GF-D8 (cell line): ENCODE measurements around the gene CFAP100.

Experiments used
- DNase-seq: peaks from one replicate; lab custom pipeline; 2025; lab: John Stamatoyannopoulos, UW

CFAP100 gene

GRCh38 chr3:126375835-126376331 is 18.8 kb upstream of the CFAP100 start:
- no peak for DNase-seq

GRCh38 chr3:126376444-126376843 is 18.3 kb upstream of the CFAP100 start:
- no peak for DNase-seq

GRCh38 chr3:126377211-126377610 is 17.5 kb upstream of the CFAP100 start:
- no peak for DNase-seq

- no peak for DNase-seq
Observed at GRCh38 chr3:126378341-126378751, 16.4 kb upstream of the CFAP100 start.

- no peak for DNase-seq
Observed at GRCh38 chr3:126380011-126380768, 14.5 kb upstream of the CFAP100 start.

- DNase-seq = no peak
Observed at GRCh38 chr3:126381966-126382365, 12.7 kb upstream of the CFAP100 start.

GRCh38 chr3:126389112-126389793 is 5.5 kb upstream of the CFAP100 start:
- peak; percentile 9 for DNase-seq

- no peak for DNase-seq
Observed at GRCh38 chr3:126389794-126390146, 4.9 kb upstream of the CFAP100 start.

- no peak for DNase-seq
Observed at GRCh38 chr3:126390201-126390600, 4.5 kb upstream of the CFAP100 start.

- no peak for DNase-seq
Observed at GRCh38 chr3:126390751-126391150, 4.0 kb upstream of the CFAP100 start.

GRCh38 chr3:126391631-126392030 is 3.1 kb upstream of the CFAP100 start:
- DNase-seq = no peak

- DNase-seq = no peak
Observed at GRCh38 chr3:126392246-126392645, 2.5 kb upstream of the CFAP100 start.

- no peak for DNase-seq
Observed at GRCh38 chr3:126393563-126393962, 1.1 kb upstream of the CFAP100 start.

- no peak for DNase-seq
Observed at GRCh38 chr3:126394977-126395321, 240 bp downstream of the CFAP100 start.

- DNase-seq = no peak
Observed at GRCh38 chr3:126395846-126396513, 1.3 kb downstream of the CFAP100 start.

- no peak for DNase-seq
Observed at GRCh38 chr3:126396536-126396935, 1.8 kb downstream of the CFAP100 start.

GRCh38 chr3:126397610-126398422 is 3.1 kb downstream of the CFAP100 start:
- DNase-seq = no peak

GRCh38 chr3:126398423-126399350 is 4.0 kb downstream of the CFAP100 start:
- no peak for DNase-seq

- DNase-seq = peak; percentile 55
Observed at GRCh38 chr3:126399351-126399735, 4.6 kb downstream of the CFAP100 start.

GRCh38 chr3:126399756-126400155 is 5.0 kb downstream of the CFAP100 start:
- DNase-seq = no peak

GRCh38 chr3:126401611-126402160 is 7.0 kb downstream of the CFAP100 start:
- DNase-seq = no peak
